ENCODE results near the gene NEURL3.
"Not testable (repeated sequence)": the region's sequence is repeated elsewhere in the genome, so short reads cannot be mapped to it uniquely, and the experiment has no call there.

The NEURL3 gene

GRCh38 chr2:96484091-96484490, 21.1 kb downstream of the NEURL3 start:
- FAIRE-seq, result no peak

DNA sequence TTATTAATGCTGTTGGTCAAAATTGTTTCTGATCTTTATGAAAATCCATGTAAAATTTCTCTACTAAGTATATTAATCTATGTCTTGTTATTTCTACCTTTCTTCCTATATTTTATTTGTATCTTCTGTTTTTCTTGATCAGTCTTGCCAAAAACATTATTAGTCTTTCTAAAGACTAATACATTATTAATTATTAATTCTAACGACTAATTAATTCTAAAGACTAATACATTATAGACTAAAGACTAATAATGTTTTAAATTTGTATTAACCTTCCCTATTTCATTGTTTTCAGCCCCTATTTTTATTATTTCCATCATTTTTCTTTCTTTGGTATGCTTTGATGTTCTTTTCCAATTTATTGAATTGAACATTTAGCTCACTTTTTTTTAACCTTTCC, 27.7 kb downstream of the NEURL3 start:
- FAIRE-seq, result no peak

DNA sequence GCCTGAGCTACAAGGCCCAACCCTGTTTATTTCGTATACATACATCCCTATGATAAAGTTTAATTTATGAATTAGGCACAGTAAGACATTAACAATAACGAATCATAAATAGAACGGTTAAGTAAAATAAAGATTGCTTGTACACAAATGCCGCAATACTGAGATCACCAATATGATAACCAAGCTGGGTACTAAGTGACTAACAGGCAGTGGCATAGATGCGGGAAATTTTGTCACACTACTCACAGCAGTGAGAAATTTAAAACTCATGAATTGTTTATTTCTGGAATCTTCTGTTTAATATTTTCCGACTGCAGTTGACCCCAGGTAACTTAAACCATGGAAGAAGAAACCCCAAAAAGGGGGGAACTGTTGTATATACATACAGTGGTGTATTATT, 33.4 kb downstream of the NEURL3 start:
- FAIRE-seq, result no peak

DNA sequence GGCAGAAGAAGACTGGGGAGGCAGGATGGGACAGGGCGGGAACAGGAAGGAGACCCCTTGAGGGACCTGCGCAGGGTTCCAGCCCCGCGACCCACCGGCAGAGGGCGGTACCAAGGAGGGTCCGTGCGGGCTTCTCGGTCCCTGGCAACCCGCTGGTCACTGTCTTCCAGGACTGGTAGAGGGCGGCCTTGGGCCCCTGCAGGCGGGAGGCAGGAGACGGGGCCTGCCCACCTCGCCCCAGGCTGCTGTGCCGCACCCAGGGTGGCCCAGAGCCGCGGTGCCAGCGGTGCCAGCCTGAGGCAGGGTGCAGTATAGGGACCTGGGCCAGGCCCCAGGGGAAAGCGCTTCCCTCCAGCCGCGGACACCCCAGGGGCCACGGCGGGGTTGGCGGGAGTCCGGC, 34.5 kb downstream of the NEURL3 start:
- no peak for FAIRE-seq

DNA sequence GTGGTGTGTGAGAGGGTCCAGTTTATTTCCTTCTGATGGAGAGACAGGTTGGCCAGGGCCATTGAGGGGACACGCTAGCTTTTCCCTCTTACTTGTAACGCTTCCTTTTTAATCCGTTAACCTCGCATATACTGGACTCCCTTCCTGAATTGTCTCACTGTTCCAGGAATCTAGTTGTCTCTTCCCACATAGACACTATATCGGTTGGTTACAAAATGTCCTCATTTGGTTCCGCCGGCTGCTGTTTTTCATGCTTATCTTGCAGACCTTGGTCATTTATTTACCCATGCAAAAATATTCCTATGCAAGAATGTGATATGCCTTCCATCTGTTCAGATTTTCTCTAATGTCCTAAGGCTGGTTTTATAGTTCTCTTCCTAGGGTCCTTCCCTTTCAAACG, 35.0 kb downstream of the NEURL3 start:
- FAIRE-seq, result no peak

DNA sequence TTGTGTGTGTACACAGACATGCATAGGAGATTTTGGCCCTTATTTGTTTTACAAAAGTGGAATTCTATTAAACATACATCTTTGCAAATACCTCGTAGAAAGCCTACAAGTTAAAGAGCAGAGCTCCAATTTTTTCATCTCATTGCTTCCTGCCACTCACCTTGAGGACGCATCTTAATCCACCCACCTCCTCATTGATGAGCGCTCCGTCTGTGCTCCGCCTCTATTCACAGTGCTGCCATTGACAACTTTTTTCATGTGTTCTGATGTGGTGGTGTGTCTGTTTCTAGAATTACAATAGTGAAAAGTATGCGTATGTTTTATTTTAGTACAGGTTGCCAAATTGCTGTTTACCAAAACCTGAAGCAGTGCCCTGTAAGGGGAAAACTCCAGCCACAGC, 36.3 kb downstream of the NEURL3 start:
- no peak for FAIRE-seq

DNA sequence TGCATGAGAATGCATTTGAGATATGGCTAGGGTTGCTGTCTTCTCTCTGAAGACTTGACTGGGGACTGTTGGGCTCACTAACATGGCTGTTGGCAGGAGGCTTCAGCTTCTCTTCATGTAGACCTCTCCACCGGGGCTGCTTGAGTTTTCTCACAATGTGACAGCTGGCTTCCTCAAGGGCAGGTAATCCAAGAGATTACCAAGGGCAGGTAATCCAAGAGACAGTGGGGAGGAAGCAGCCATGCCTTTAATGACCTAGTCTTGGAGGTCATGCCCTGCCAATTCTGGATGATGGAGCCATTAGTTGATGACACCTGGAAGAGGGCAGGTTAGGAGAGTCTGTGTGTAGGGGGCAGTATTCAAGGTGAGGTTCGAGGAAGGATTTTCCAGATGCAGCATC, 40.5 kb downstream of the NEURL3 start:
- no peak for FAIRE-seq

DNA sequence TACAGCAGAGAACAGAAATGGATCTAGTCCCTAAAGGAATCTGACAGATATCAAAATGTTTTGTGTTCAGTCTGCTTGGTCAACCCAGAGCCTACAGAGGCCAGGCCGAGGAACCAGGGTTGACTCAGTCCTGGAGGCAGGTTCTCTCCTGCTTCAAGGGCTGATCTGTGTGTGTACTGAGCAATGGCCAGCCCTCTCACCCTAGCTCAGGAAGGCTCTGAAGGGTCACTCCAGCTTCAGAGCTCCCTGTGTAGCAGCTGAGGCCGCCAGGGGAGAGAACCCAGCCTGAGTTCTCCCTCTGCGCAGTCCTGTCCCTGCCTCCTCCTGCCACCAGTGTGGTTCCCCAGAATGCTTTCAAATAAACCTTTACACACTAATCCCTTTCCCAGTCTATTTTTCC, 41.1 kb downstream of the NEURL3 start:
- no peak for FAIRE-seq

DNA sequence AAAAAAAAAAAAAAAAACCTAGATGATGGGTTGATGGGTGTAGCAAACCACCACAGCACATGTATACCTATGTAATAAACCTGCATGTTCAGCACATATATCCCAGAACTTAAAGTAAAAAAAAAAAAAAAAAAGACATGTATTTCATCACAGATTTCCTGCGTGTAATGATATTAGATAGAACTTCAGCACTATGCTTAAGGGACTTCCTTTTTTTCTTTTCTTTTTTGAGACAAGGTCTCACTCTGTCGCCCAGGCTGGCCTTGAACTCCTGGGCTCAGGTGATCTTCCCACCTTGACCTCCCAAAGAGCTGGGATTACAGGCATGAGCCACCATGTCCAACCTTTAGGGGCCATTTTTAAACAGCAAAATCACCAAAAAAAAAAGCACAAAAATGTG, 42.0 kb downstream of the NEURL3 start:
- no peak for FAIRE-seq

- FAIRE-seq, result not testable (repeated sequence)
Observed at GRCh38 chr2:96461616-96462015, 43.5 kb downstream of the NEURL3 start.

DNA sequence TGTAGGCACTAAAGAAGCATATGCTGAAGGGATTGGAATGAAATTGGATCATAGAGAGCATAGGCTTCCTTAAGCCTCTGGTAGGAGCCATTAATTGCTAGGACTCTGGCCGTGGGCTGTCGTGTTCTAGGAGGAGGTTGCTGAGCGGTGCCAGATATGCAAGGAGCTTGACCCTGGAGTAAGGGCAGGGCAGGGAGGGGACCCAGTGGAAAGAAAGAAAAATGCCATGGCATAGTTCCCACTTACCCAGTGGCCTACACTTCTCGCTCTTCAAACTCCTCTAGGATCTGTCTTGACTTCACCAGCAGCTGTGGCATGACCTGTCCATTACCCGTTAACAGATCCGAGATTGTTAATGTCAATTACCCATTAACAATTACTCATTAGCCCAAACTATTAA, 53.1 kb downstream of the NEURL3 start:
- no peak for FAIRE-seq

DNA sequence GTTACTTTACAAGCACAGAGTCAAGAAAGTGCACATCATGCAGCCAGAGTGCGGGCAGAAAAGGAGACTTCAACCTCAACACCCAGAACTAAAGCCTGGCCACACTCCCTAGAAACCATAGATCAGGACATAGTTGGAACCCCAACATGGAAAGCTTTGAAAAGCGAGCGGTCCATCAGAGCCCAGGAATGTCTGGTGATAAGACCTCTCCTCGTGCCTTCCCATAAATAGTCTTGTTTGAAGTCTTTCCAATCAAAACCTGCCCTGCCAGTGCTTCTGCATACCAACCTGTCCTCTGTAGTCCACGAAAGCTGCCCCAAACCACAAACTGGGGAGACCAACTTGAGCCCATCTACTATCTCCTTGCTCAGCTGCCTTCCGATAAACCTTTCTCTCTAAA, 55.5 kb downstream of the NEURL3 start:
- no peak for FAIRE-seq

DNA sequence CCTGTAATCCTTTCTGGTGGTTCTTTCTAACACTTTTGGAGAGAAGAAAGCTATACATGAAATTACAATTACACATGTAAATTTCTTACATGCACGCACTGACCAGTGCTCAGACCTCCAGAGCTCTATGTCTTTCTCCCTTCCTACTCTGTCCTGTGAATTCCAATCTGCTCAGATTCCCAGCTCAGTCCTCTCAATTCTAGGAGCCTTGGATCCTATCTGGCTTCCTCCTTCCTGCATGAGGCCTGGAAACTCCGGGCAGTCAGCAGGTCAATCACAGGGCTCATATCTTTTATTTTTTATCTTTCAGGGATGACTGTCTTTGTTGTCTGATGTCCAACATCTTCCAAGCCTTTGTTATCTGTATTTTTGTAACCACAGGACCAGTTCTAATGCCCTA, 56.0 kb downstream of the NEURL3 start:
- no peak for FAIRE-seq

GRCh38 chr2:96447726-96448125, 57.4 kb downstream of the NEURL3 start:
- no peak for FAIRE-seq

All from colon (tissue), 2 donors.